Upper lobe of right lung (tissue), 1 donor: Measurements from ENCODE around the gene PCDHGA2. TPM values are rescaled to one million over a fixed set of nuclear protein-coding genes. Genes with fewer than 3 reads are reported as not detected.
"Not testable (repeated sequence)": the region's sequence is repeated elsewhere in the genome, so short reads cannot be mapped to it uniquely, and the experiment has no call there.

Source experiments
- ATAC-seq: fragments of 200-7000 bp; cut with Tn5 transposase; one replicate; pipeline ENCODE4 v1.9.1; 2020; ENCODE audit warnings: mild to moderate bottlenecking, moderate library complexity
- DNase-seq: peaks from one replicate; pipeline ENCODE4 v3.0.0-alpha.2; 2020
- H3K27ac ChIP-seq: fragments of 200-600 bp; one replicate; pipeline ENCODE4 v1.8.0; 2022
- H3K27me3 ChIP-seq: fragments of 200-600 bp; one replicate; pipeline ENCODE4 v1.8.0; 2022; ENCODE audit warnings: mild to moderate bottlenecking
- H3K36me3 ChIP-seq: fragments of 200-600 bp; one replicate; pipeline ENCODE4 v1.8.0; 2022
- H3K4me1 ChIP-seq: fragments of 200-600 bp; one replicate; pipeline ENCODE4 v1.8.0; 2022
- H3K4me3 ChIP-seq: fragments of 200-600 bp; one replicate; pipeline ENCODE4 v1.8.0; 2022; ENCODE audit warnings: mild to moderate bottlenecking
- H3K9me3 ChIP-seq: fragments of 200-600 bp; one replicate; pipeline ENCODE4 v1.8.0; 2022
- intact Hi-C: fragments of 100-400 bp; cut with DNase I; formaldehyde crosslinking; loops from one replicate; pipeline ENCODE4 v1.11.0; 2022
- total RNA-seq: library from RNA; stranded (reverse); fragmentation: NEBNext Ultra II Directional; extraction: Animal tissue kit (Norgen Biotek cat#: 25700); gene quantifications from one replicate; pipeline ENCODE4 v1.2.1, GENCODE V29; 2021
- TF ChIP-seq, protein P1 (sequence below): fragments of 200-600 bp; IDR thresholded peaks from one replicate; pipeline ENCODE4 v1.8.0; 2022; ENCODE audit warnings: antibody characterized with exemption
- donor health status: DM: no; HTN: yes; CAD: no; lungs with severe emphysema.

The PCDHGA2 gene
- total RNA-seq, 1 donor from 2014 or later, result 2.5 TPM

DNA sequence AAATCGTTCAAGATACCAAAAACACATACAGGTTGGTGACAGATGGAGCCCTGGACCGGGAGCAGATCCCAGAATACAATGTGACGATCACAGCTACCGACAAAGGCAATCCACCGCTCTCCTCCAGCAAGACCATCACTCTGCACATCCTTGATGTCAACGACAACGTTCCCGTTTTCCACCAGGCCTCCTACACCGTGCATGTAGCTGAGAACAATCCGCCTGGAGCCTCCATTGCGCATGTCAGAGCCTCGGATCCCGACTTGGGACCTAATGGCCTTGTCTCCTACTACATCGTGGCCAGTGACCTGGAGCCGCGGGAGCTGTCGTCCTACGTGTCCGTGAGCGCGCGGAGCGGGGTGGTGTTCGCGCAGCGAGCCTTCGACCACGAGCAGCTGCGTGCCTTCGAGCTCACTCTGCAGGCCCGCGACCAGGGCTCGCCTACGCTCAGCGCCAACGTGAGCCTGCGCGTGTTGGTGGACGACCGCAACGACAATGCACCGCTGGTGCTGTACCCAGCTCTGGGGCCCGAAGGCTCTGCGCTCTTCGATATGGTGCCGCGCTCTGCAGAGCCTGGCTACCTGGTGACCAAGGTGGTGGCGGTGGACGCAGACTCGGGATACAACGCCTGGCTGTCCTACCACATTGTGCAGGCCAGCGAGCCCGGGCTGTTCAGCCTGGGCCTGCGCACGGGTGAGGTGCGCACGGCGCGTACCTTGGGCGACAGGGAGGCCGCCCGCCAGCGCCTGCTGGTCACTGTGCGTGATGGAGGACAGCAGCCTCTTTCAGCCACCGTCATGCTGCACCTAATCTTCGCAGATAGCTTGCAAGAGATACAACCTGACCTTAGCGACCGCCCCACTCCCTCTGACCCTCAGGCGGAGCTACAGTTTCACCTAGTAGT is 33.3 kb downstream of the PCDHGA2 start:
- Histone ChIP-seq H3K4me1 (no peaks in the 10 kb centered on the region), H3K4me3 (no peak overlapping the region)
- DNase-seq, result no peak

DNA sequence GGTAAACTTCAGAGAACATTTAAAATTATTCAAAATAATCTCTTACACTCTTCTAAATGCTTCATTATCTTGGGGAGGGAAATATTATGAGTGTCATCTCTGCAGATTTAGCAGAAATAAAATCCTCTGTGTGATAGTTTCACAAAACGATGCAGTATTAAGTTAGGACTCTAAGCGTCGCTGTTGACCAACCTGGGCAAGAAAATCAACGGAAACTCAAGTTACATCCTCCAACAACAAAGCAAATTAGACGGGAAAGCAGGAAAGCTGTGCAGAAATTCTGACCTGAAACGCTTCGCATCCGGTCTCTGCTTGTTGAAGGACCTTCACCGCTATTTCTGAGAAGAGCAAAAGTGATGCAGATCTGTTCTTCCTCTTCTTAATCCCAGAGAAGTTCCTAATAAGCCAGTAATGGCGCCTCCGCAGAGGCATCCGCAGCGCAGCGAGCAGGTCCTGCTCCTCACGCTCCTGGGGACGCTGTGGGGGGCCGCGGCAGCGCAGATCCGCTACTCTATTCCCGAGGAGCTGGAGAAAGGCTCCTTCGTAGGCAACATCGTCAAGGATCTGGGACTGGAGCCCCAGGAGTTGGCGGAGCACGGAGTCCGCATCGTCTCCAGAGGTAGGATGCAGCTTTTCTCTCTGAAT is 35.2 kb downstream of the PCDHGA2 start, which contains the start of gene PCDHGA6:
Gene PCDHGA6, plus strand, starts transcription at position 219 of the 645 bp plus-strand sequence. Its CDS starts 193 bp downstream, at position 412.
- Histone ChIP-seq H3K4me1 (no peaks in the 10 kb centered on the region), H3K27me3 (peaks cover 7% of the 10 kb centered on the region), H3K36me3 (no peaks in the 10 kb centered on the region), H3K27ac (no peak within 1 kb of the TSS), H3K9me3 (peaks cover 36% of the 10 kb centered on the region), H3K4me3 (no peak within 1 kb of the TSS)
- intact Hi-C loops, result no loop called here
- TF ChIP-seq, protein P1, sequence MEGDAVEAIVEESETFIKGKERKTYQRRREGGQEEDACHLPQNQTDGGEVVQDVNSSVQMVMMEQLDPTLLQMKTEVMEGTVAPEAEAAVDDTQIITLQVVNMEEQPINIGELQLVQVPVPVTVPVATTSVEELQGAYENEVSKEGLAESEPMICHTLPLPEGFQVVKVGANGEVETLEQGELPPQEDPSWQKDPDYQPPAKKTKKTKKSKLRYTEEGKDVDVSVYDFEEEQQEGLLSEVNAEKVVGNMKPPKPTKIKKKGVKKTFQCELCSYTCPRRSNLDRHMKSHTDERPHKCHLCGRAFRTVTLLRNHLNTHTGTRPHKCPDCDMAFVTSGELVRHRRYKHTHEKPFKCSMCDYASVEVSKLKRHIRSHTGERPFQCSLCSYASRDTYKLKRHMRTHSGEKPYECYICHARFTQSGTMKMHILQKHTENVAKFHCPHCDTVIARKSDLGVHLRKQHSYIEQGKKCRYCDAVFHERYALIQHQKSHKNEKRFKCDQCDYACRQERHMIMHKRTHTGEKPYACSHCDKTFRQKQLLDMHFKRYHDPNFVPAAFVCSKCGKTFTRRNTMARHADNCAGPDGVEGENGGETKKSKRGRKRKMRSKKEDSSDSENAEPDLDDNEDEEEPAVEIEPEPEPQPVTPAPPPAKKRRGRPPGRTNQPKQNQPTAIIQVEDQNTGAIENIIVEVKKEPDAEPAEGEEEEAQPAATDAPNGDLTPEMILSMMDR, result peak; percentile 41
- ATAC-seq (no peak), DNase-seq (no peak)

More for the DNA sequence above, 33.3 kb downstream of the PCDHGA2 start:
- peaks cover 7% of the 10 kb centered on the region for H3K27me3 ChIP-seq
- H3K9me3 ChIP-seq, result peaks cover 30% of the 10 kb centered on the region
- no peak for ATAC-seq
- no peak overlapping the region for H3K27ac ChIP-seq
- no peaks in the 10 kb centered on the region for H3K36me3 ChIP-seq
- intact Hi-C loops, result no loop called here
- TF ChIP-seq, protein P1, result no peak

DNA sequence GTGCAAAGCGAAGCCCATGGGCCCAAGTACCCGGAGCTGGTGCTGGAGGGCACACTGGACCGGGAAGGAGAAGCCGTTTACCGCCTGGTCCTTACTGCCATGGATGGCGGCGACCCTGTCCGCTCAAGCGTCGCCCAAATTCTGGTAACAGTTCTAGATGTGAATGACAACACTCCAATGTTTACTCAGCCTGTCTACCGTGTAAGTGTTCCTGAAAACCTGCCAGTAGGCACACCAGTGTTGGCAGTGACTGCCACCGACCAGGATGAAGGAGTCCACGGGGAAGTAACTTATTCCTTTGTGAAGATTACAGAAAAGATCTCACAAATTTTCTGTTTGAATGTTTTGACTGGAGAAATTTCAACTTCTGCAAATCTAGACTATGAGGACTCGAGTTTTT is 36.1 kb downstream of the PCDHGA2 start:
- Histone ChIP-seq H3K27ac (no peak overlapping the region), H3K4me3 (no peak overlapping the region), H3K36me3 (no peaks in the 10 kb centered on the region), H3K27me3 (peaks cover 7% of the 10 kb centered on the region), H3K4me1 (no peaks in the 10 kb centered on the region), H3K9me3 (peaks cover 36% of the 10 kb centered on the region)
- intact Hi-C loops, result no loop called here
- ATAC-seq (no peak), DNase-seq (no peak)
- TF ChIP-seq, protein P1, result no peak

DNA sequence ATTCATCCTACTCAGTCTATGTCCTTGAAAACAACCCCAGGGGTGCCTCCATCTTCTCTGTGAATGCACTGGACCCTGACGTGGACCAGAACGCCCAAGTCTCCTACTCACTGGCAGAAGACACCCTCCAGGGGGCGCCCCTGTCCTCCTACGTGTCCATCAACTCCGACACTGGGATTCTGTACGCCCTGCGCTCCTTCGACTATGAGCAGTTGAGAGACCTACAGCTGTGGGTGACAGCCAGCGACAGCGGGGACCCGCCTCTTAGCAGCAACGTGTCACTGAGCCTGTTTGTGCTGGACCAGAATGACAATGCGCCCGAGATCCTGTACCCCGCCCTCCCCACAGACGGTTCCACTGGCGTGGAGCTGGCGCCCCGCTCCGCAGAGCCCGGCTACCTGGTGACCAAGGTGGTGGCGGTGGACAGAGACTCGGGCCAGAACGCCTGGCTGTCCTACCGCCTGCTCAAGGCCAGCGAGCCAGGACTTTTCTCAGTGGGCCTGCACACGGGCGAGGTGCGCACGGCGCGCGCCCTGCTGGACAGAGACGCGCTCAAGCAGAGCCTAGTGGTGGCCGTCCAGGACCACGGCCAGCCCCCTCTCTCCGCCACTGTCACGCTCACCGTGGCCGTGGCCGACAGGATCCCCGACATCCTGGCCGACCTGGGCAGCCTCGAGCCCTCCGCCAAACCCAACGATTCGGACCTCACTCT is 37.0 kb downstream of the PCDHGA2 start:
- DNase-seq, H3K4me1 ChIP-seq, H3K27ac ChIP-seq, H3K4me3 ChIP-seq, intact Hi-C loops, H3K27me3 ChIP-seq, H3K36me3 ChIP-seq, ATAC-seq: not testable (repeated sequence)
- peaks cover 41% of the 10 kb centered on the region for H3K9me3 ChIP-seq

DNA sequence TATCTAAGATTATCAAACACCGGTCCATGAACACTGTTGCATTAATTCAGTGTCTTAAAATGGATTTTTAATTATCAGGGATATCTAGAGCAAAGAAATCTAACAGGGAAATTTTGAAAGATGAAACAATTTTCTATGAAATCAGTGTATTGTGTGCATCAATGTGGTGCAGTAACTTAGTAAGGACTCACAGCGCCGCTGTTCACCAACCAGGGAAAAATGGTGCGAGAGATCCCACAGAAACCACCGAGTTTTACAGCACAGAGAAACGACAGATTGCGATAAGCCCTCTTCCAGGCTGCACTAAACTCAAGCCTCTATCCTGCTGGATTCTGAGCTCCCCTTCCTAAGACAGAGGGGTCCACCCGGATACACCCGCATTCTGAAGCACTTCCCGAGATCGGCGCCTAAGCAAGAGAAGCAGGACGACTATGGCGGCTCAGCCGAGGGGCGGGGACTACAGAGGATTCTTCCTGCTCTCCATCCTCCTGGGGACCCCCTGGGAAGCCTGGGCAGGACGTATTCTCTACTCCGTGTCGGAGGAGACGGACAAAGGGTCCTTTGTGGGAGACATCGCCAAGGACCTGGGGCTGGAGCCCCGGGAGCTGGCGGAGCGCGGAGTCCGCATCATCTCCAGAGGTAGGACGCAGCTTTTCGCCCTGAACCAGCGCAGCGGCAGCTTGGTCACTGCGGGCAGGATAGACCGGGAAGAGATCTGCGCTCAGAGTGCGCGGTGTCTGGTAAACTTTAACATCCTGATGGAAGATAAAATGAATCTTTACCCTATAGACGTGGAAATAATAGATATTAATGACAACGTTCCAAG is 44.1 kb downstream of the PCDHGA2 start, which contains the start of gene PCDHGA7:
Gene PCDHGA7, plus strand, starts transcription at position 274 of the 826 bp plus-strand sequence. Its CDS starts 158 bp downstream, at position 432.
- H3K9me3 ChIP-seq, result peaks cover 23% of the 10 kb centered on the region
- DNase-seq, result no peak
- no peaks in the 10 kb centered on the region for H3K4me1 ChIP-seq
- peak; percentile 29 for ATAC-seq
- TF ChIP-seq, protein P1, result peak; percentile 13
- intact Hi-C loops, result no loop called here
- H3K27me3 ChIP-seq, result peaks cover 11% of the 10 kb centered on the region
- no peak within 1 kb of the TSS for H3K27ac ChIP-seq
- H3K4me3 ChIP-seq, result peak within 1 kb of the TSS; percentile 20
- no peaks in the 10 kb centered on the region for H3K36me3 ChIP-seq
